Caco-2 (cell line): ENCODE measurements around the gene UBN2. TPM values are rescaled to one million over a fixed set of nuclear protein-coding genes. Genes with fewer than 3 reads are reported as not detected.

Source experiments
- BruUV-seq: library from RNA; stranded (reverse); fragments of 400-500 nt; replicated peaks from 2 replicates; lab custom pipeline; 2021; lab: Mats Ljungman, UMichigan
- CTCF ChIA-PET: fragments of 300-600 bp; sonication (Branson Sonifier 250); formaldehyde crosslinking; loops from one replicate; lab custom pipeline; 2022; ENCODE audit warnings: antibody characterized with exemption; lab: Charles Lee
- POLR2A ChIA-PET: fragments of 300-600 bp; sonication (Branson Sonifier 250); formaldehyde crosslinking; loops from one replicate; lab custom pipeline; 2022; ENCODE audit warnings: antibody characterized with exemption; lab: Charles Lee
- DNase-seq, 2 experiments: peaks; one replicate each; pipeline versions ENCODE4 v3.0.0 to v3.0.0-alpha.2; 2020 to 2022
- H3K27me3 ChIP-seq: replicated peaks from 2 replicates; pipeline ENCODE4 v1.6.0; 2011; ENCODE audit warnings: low read length; ENCODE audit not compliant: control insufficient read depth, insufficient read depth
- H3K36me3 ChIP-seq: 2 replicates; pipeline ENCODE4 v1.5.1; 2011; ENCODE audit warnings: low read length; ENCODE audit not compliant: control insufficient read depth, insufficient read depth
- H3K4me1 ChIP-seq: fragments of 250-450 bp; sonication (Bioruptor Pico); 2 replicates; pipeline ENCODE4 v1.5.1; 2020; ENCODE audit warnings: mild to moderate bottlenecking
- H3K4me3 ChIP-seq: 2 replicates; pipeline ENCODE4 v1.5.1; 2011; ENCODE audit warnings: low read depth, mild to moderate bottlenecking, control low read depth, low read length
- H3K9me3 ChIP-seq: fragments of 250-450 bp; sonication (Bioruptor Pico); 2 replicates; pipeline ENCODE4 v1.5.1; 2020; ENCODE audit warnings: mild to moderate bottlenecking, moderate library complexity
- H3K27ac Mint-ChIP-seq: one replicate; pipeline ENCODE4 v1.8.0; 2022; ENCODE audit warnings: mixed read lengths; ENCODE audit not compliant: unreplicated experiment
- H3K27me3 Mint-ChIP-seq: one replicate; pipeline ENCODE4 v1.8.0; 2022; ENCODE audit warnings: mixed read lengths; ENCODE audit not compliant: insufficient read depth, unreplicated experiment
- H3K36me3 Mint-ChIP-seq: one replicate; pipeline ENCODE4 v1.8.0; 2022; ENCODE audit warnings: mild to moderate bottlenecking, mixed read lengths; ENCODE audit not compliant: insufficient read depth, unreplicated experiment
- H3K4me1 Mint-ChIP-seq: one replicate; pipeline ENCODE4 v1.8.0; 2022; ENCODE audit warnings: low read depth, mixed read lengths; ENCODE audit not compliant: unreplicated experiment
- H3K4me3 Mint-ChIP-seq: one replicate; pipeline ENCODE4 v1.8.0; 2022; ENCODE audit warnings: mild to moderate bottlenecking, moderate library complexity, mixed read lengths; ENCODE audit not compliant: unreplicated experiment
- H3K9me3 Mint-ChIP-seq: one replicate; pipeline ENCODE4 v1.8.0; 2022; ENCODE audit warnings: mixed read lengths; ENCODE audit not compliant: unreplicated experiment
- CTCF ChIP-seq, 2 experiments: fragments of 200-600 bp in 1 of 2; IDR thresholded peaks; 1 replicate in 1 of 2; 2 replicates in 1 of 2; pipeline versions ENCODE4 v1.5.1 to v1.8.0; 2011 to 2022; ENCODE audit warnings: antibody characterized with exemption in 1 of 2, control low read depth in 1 of 2, inconsistent platforms in 1 of 2, low read depth in 1 of 2, low read length in 1 of 2, mild to moderate bottlenecking in 1 of 2, moderate library complexity in 1 of 2; ENCODE audit not compliant: insufficient read depth in 1 of 2, severe bottlenecking in 1 of 2, unreplicated experiment in 1 of 2
- intact Hi-C: fragments of 100-400 bp; cut with micrococcal nuclease; formaldehyde crosslinking; loops from one replicate; pipeline ENCODE4 v1.10.0; 2022; ENCODE audit not compliant: unreplicated experiment
- total RNA-seq: library from RNA; stranded (reverse); gene quantifications from 2 replicates; pipeline ENCODE4 v1.2.3, GENCODE V29; 2022

UBN2 gene
- total RNA-seq, 1 experiment from 2014 or later = 21.3 TPM

GRCh38 chr7:139231513-139232376 is 708 bp downstream of the UBN2 start:
- ChIA-PET POLR2A (interaction anchor here (0.6 to 0.8 kb wide), 2 partner anchors 15 to 98 kb away, joined by 4 read pairs; a partner anchor contains a TSS), CTCF (interaction anchor here (1.6 kb wide), 1 partner anchor 108 kb away, joined by 5 read pairs; no protein-coding TSS in a partner anchor)
- intact Hi-C loops = loop anchor here (1.0 to 5.0 kb wide), 5 partner anchors 66 to 128 kb away; partner anchors contain the start of genes LUC7L2 and ZC3HAV1
- TF ChIP-seq CTCF (IDR thresholded peaks at IDR 0.05; ENCODE audit: insufficient read depth in 1 of 2, low read depth in 1 of 2, low read length in 1 of 2, severe bottlenecking in 1 of 2, unreplicated experiment in 1 of 2) = no peak
- no TSS peak for BruUV-seq
- H3K27me3 ChIP-seq = no peaks in the 10 kb centered on the region
- H3K9me3 Mint-ChIP-seq = no peaks in the 10 kb centered on the region
- peak; percentile 42 to 47 for DNase-seq
- peaks cover 7% of the 10 kb centered on the region for H3K36me3 Mint-ChIP-seq
- no peaks in the 10 kb centered on the region for H3K9me3 ChIP-seq
- peaks cover 6% of the 10 kb centered on the region; the same call in 1 of the 2 replicates for H3K4me1 ChIP-seq
- H3K27ac Mint-ChIP-seq = peak overlapping the region; percentile 89
- no peaks in the 10 kb centered on the region for H3K36me3 ChIP-seq
- H3K4me1 Mint-ChIP-seq = peaks cover 8% of the 10 kb centered on the region
- H3K27me3 Mint-ChIP-seq = no peaks in the 10 kb centered on the region
- peak overlapping the region; percentile 100 for H3K4me3 ChIP-seq
- peak overlapping the region; percentile 87 for H3K4me3 Mint-ChIP-seq

DNA sequence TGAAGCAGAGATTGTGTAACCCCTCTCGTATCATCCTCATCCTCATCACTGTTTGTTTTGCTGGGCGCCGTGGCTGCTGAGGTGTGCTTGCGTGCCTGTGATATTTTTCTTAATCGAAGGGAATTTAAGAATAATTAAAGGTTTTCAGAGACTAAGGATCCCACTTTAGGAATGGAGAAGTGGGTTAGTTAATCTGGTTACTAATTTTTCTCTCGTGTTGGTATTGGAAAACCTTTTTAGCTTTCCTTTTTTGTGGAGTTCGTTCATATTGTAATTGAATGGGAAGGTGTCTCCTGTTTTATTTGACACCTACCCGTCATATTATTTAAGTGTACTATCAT is 1.3 kb downstream of the UBN2 start:
- Histone ChIP-seq H3K9me3 (no peaks in the 10 kb centered on the region), H3K4me3 (peak overlapping the region; percentile 100), H3K4me1 (peaks cover 6% of the 10 kb centered on the region; the same call in 1 of the 2 replicates), H3K36me3 (no peaks in the 10 kb centered on the region), H3K27me3 (no peaks in the 10 kb centered on the region)
- intact Hi-C loops = loop anchor here (5.0 kb wide), 1 partner anchor 65 kb away; no protein-coding TSS in a partner anchor
- H3K36me3 Mint-ChIP-seq = peaks cover 7% of the 10 kb centered on the region
- DNase-seq = no peak
- no peak for TF ChIP-seq CTCF (IDR thresholded peaks at IDR 0.05; ENCODE audit: insufficient read depth in 1 of 2, low read depth in 1 of 2, low read length in 1 of 2, severe bottlenecking in 1 of 2, unreplicated experiment in 1 of 2)
- H3K27ac Mint-ChIP-seq = peak overlapping the region; percentile 78
- ChIA-PET POLR2A (interaction anchor here (0.6 to 0.8 kb wide), 2 partner anchors 14 to 99 kb away, joined by 4 read pairs; a partner anchor contains a TSS), CTCF (no interaction called here)
- peaks cover 8% of the 10 kb centered on the region for H3K4me1 Mint-ChIP-seq
- H3K9me3 Mint-ChIP-seq = no peaks in the 10 kb centered on the region
- no peaks in the 10 kb centered on the region for H3K27me3 Mint-ChIP-seq
- BruUV-seq = no TSS peak
- peak overlapping the region; percentile 87 for H3K4me3 Mint-ChIP-seq

- Histone ChIP-seq H3K27me3 (no peaks in the 10 kb centered on the region), H3K4me3 (peak overlapping the region; percentile 100), H3K36me3 (no peaks in the 10 kb centered on the region), H3K9me3 (no peaks in the 10 kb centered on the region), H3K4me1 (peaks cover 6% of the 10 kb centered on the region; the same call in 1 of the 2 replicates)
- H3K27me3 Mint-ChIP-seq = no peaks in the 10 kb centered on the region
- H3K27ac Mint-ChIP-seq = peak overlapping the region; percentile 78
- intact Hi-C loops = loop anchor here (5.0 kb wide), 1 partner anchor 64 kb away; no protein-coding TSS in a partner anchor
- H3K36me3 Mint-ChIP-seq = peaks cover 11% of the 10 kb centered on the region
- no peak for TF ChIP-seq CTCF (IDR thresholded peaks at IDR 0.05; ENCODE audit: insufficient read depth in 1 of 2, low read depth in 1 of 2, low read length in 1 of 2, severe bottlenecking in 1 of 2, unreplicated experiment in 1 of 2)
- POLR2A ChIA-PET = no interaction called here
- TSS peak; percentile 36 for BruUV-seq
- DNase-seq = no peak
- CTCF ChIA-PET = no interaction called here
- peaks cover 8% of the 10 kb centered on the region for H3K4me1 Mint-ChIP-seq
- H3K9me3 Mint-ChIP-seq = no peaks in the 10 kb centered on the region
- H3K4me3 Mint-ChIP-seq = peak overlapping the region; percentile 87
These were observed 1.9 kb downstream of the UBN2 start for GRCh38 chr7:139232904-139233303.
